HCT116 (cell line): Measurements from ENCODE around the gene CHRNG. TPM values are rescaled to one million over a fixed set of nuclear protein-coding genes. Genes with fewer than 3 reads are reported as not detected.

ENCODE experiments used
- ATAC-seq: fragments of 200-7000 bp; cut with Tn5 transposase; 2 replicates; pipeline ENCODE4 v1.9.1; 2020; ENCODE audit warnings: mild to moderate bottlenecking, moderate library complexity
- BruUV-seq: library from RNA; stranded (reverse); fragments of 400-500 nt; replicated peaks from 2 replicates; lab custom pipeline; 2021; lab: Mats Ljungman, UMichigan
- CTCF ChIA-PET: fragments of 300-600 bp; sonication (Branson Sonifier 250); formaldehyde crosslinking; loops from one replicate; lab custom pipeline; 2021; ENCODE audit warnings: antibody characterized with exemption; lab: Charles Lee
- POLR2A ChIA-PET: fragments of 300-600, 350-600 bp; sonication (Branson Sonifier 250); formaldehyde crosslinking; loops from one replicate; lab custom pipeline; 2021; ENCODE audit warnings: antibody characterized with exemption; lab: Charles Lee
- RAD21 ChIA-PET, 2 experiments: fragments of 300-600 bp; sonication (Branson Sonifier 250); formaldehyde crosslinking; loops; one replicate each; lab custom pipeline; 2023; ENCODE audit warnings: low total read pairs in 2 of 2; ENCODE audit not compliant: uncharacterized antibody in 2 of 2, unreplicated experiment in 2 of 2, low non-redundant PET in 1 of 2; lab: Charles Lee
- DNase-seq: peaks from one replicate; pipeline ENCODE4 v3.0.0-alpha.2; 2010; ENCODE audit warnings: low read depth, low spot score
- H2AFZ ChIP-seq: fragments of 200-600 bp; shearing (Covaris generic), sonication (generic); 2 replicates; pipeline ENCODE4 v1.6.1; 2017; ENCODE audit warnings: low read depth, mixed run types, mixed read lengths, antibody characterized with exemption, low read length; ENCODE audit not compliant: poor library complexity, severe bottlenecking
- H3K27ac ChIP-seq: 2 replicates; pipeline ENCODE4 v1.5.1; 2012; ENCODE audit warnings: low read depth, low read length
- H3K27me3 ChIP-seq: fragments of 200-600 bp; sonication (generic); 2 replicates; pipeline ENCODE4 v1.6.1; 2016; ENCODE audit warnings: mixed run types, low read length, mixed read lengths; ENCODE audit not compliant: insufficient read depth
- H3K36me3 ChIP-seq, 2 experiments: fragments of 200-500 bp in 1 of 2; fragments of 200-600 bp in 1 of 2; sonication (Bioruptor generic) in 1 of 2; sonication (generic) in 1 of 2; 2 replicates each; pipeline versions ENCODE4 v1.5.1 to v1.6.1; 2014 to 2016; ENCODE audit warnings: low read length in 2 of 2, inconsistent platforms in 1 of 2, mixed read lengths in 1 of 2, mixed run types in 1 of 2; ENCODE audit not compliant: insufficient read depth in 2 of 2, control insufficient read depth in 1 of 2
- H3K4me1 ChIP-seq, 2 experiments: fragments of 200-600 bp in 1 of 2; sonication (generic) in 1 of 2; 2 replicates each; pipeline versions ENCODE4 v1.5.1 to v1.6.1; 2012 to 2017; ENCODE audit warnings: low read length in 2 of 2, inconsistent platforms in 1 of 2, mild to moderate bottlenecking in 1 of 2, mixed read lengths in 1 of 2, mixed run types in 1 of 2, moderate library complexity in 1 of 2; ENCODE audit not compliant: insufficient read depth in 2 of 2, control insufficient read depth in 1 of 2
- H3K4me2 ChIP-seq: fragments of 200-600 bp; sonication (generic); 2 replicates; pipeline ENCODE4 v1.6.1; 2017; ENCODE audit warnings: mixed run types, low read length, mixed read lengths
- H3K4me3 ChIP-seq, 2 experiments: fragments of 200-600 bp in 1 of 2; sonication (generic) in 1 of 2; replicated peaks in 1 of 2; 2 replicates each; pipeline ENCODE4 v1.5.1; 2011 to 2016; ENCODE audit warnings: low read length in 2 of 2, control low read depth in 1 of 2, low read depth in 1 of 2, mild to moderate bottlenecking in 1 of 2, mixed read lengths in 1 of 2, mixed run types in 1 of 2
- H3K79me2 ChIP-seq: fragments of 200-600 bp; sonication (generic); 2 replicates; pipeline ENCODE4 v1.6.1; 2017; ENCODE audit warnings: mild to moderate bottlenecking, mixed run types, low read length, moderate library complexity, mixed read lengths; ENCODE audit not compliant: insufficient read depth
- H3K9ac ChIP-seq: fragments of 200-600 bp; sonication (generic); 2 replicates; pipeline ENCODE4 v1.6.1; 2016; ENCODE audit warnings: low read length, mixed read lengths
- H3K9me2 ChIP-seq: fragments of 200-600 bp; sonication (generic), shearing (Covaris generic); 2 replicates; pipeline ENCODE4 v1.6.1; 2017; ENCODE audit warnings: mixed run types, mild to moderate bottlenecking, moderate library complexity; ENCODE audit not compliant: insufficient read depth
- H3K9me3 ChIP-seq, 2 experiments: fragments of 200-500 bp in 1 of 2; fragments of 200-600 bp in 1 of 2; sonication (Bioruptor generic) in 1 of 2; sonication (generic) in 1 of 2; 2 replicates each; pipeline ENCODE4 v1.6.1; 2014 to 2017; ENCODE audit warnings: low read length in 2 of 2, mixed read lengths in 2 of 2, inconsistent platforms in 1 of 2, low read depth in 1 of 2, mild to moderate bottlenecking in 1 of 2, mixed run types in 1 of 2, moderate library complexity in 1 of 2; ENCODE audit not compliant: control insufficient read depth in 1 of 2, insufficient read depth in 1 of 2
- H4K20me1 ChIP-seq: fragments of 200-600 bp; sonication (generic), shearing (Covaris generic); 2 replicates; pipeline ENCODE4 v1.6.1; 2017; ENCODE audit warnings: mixed run types, mild to moderate bottlenecking, moderate library complexity; ENCODE audit not compliant: insufficient read depth
- ATF3 ChIP-seq: IDR thresholded peaks from 2 replicates; pipeline ENCODE4 v1.6.1; 2012
- CTCF ChIP-seq, 3 experiments: fragments of 200-600 bp in 1 of 3; sonication (generic) in 1 of 3; IDR thresholded peaks in 2 of 3; conservative IDR thresholded peaks in 1 of 3; 2 replicates each; pipeline ENCODE4 v1.5.1; 2012 to 2017; ENCODE audit warnings: low read depth in 2 of 3, low read length in 2 of 3, antibody characterized with exemption in 1 of 3, borderline replicate concordance in 1 of 3, control low read depth in 1 of 3, mild to moderate bottlenecking in 1 of 3, mixed read lengths in 1 of 3, mixed run types in 1 of 3, moderate library complexity in 1 of 3; ENCODE audit not compliant: insufficient read depth in 1 of 3
- ELF1 ChIP-seq: IDR thresholded peaks from 2 replicates; pipeline ENCODE4 v1.6.1; 2012; ENCODE audit warnings: low read depth, borderline replicate concordance
- EZH2phosphoT487 ChIP-seq: fragments of 200-600 bp; IDR thresholded peaks from 2 replicates; pipeline ENCODE4 v1.6.1; 2018; ENCODE audit warnings: antibody characterized with exemption, borderline replicate concordance
- FOSL1 ChIP-seq: IDR thresholded peaks from 2 replicates; pipeline ENCODE4 v1.6.1; 2012; ENCODE audit warnings: low read depth
- JUND ChIP-seq: IDR thresholded peaks from 2 replicates; pipeline ENCODE4 v1.6.1; 2012
- MAX ChIP-seq: IDR thresholded peaks from 2 replicates; pipeline ENCODE4 v1.6.1; 2012
- REST ChIP-seq: IDR thresholded peaks from 2 replicates; pipeline ENCODE4 v1.6.1; 2012; ENCODE audit warnings: low read depth
- SP1 ChIP-seq: IDR thresholded peaks from 2 replicates; pipeline ENCODE4 v1.6.1; 2012; ENCODE audit warnings: low read depth
- TCF7L2 ChIP-seq: IDR thresholded peaks from 2 replicates; pipeline ENCODE4 v1.7.0; 2011; ENCODE audit warnings: borderline replicate concordance, inconsistent platforms; ENCODE audit not compliant: insufficient read depth, insufficient read length; ENCODE audit errors: extremely low read depth
- ZNF274 ChIP-seq: fragments of 200-500 bp; sonication (Bioruptor generic); IDR thresholded peaks from 2 replicates; pipeline ENCODE4 v1.6.1; 2014; ENCODE audit warnings: mild to moderate bottlenecking, low read depth, low read length, inconsistent platforms
- intact Hi-C: fragments of 100-400 bp; cut with micrococcal nuclease; formaldehyde crosslinking; loops from 2 replicates; pipeline ENCODE4 v1.10.0; 2022
- total RNA-seq: library from RNA; stranded (reverse); gene quantifications from one replicate; pipeline ENCODE4 v1.2.1, GENCODE V29; 2021; ENCODE audit not compliant: unreplicated experiment

Gene CHRNG
- total RNA-seq, 1 experiment from 2014 or later, result not detected

- H3K27me3 ChIP-seq, result no peaks in the 10 kb centered on the region
- intact Hi-C loops, result no loop called here
- TF ChIP-seq CTCF (IDR thresholded peaks at IDR 0.05 in 2 of 3, conservative IDR thresholded peaks at IDR 0.05 in 1 of 3; ENCODE audit: borderline replicate concordance in 1 of 3, insufficient read depth in 1 of 3, low read depth in 2 of 3, low read length in 2 of 3) (no peak), ZNF274 (no peak), MAX (no peak), TCF7L2 (no peak)
- H3K79me2 ChIP-seq, result no peaks in the 10 kb centered on the region
- H2AFZ ChIP-seq, result no peak overlapping the region
- RAD21 ChIA-PET, result no interaction called here
- H3K4me1 ChIP-seq, result no peaks in the 10 kb centered on the region
- H3K9me3 ChIP-seq, result no peaks in the 10 kb centered on the region
- ATAC-seq (no peak), DNase-seq (no peak)
- no peaks in the 10 kb centered on the region for H3K9me2 ChIP-seq
- POLR2A ChIA-PET, result no interaction called here
- no peak overlapping the region for H3K27ac ChIP-seq
- H3K4me3 ChIP-seq, result no peak overlapping the region
- H3K36me3 ChIP-seq, result no peaks in the 10 kb centered on the region; a peak in 2 of 4 replicates
- no peak overlapping the region for H3K9ac ChIP-seq
- BruUV-seq, result no TSS peak
- no peaks in the 10 kb centered on the region for H4K20me1 ChIP-seq
- CTCF ChIA-PET, result no interaction called here
- H3K4me2 ChIP-seq, result no peak overlapping the region
Measured at GRCh38 chr2:232581725-232582124, 42.2 kb downstream of the CHRNG start.

- Histone ChIP-seq H2AFZ (no peak overlapping the region), H3K9me3 (no peaks in the 10 kb centered on the region), H3K27me3 (no peaks in the 10 kb centered on the region), H3K4me1 (peaks cover 5 to 8% of the 10 kb centered on the region in 2 experiments; a peak in 3 of 4 replicates), H3K4me2 (no peak overlapping the region), H3K4me3 (no peak overlapping the region), H3K27ac (no peak overlapping the region), H3K9me2 (no peaks in the 10 kb centered on the region), H3K36me3 (no peaks in the 10 kb centered on the region; a peak in 2 of 4 replicates), H3K79me2 (no peaks in the 10 kb centered on the region), H4K20me1 (no peaks in the 10 kb centered on the region), H3K9ac (no peak overlapping the region)
- ATAC-seq, result no peak
- intact Hi-C loops, result no loop called here
- ChIA-PET RAD21 (no interaction called here), POLR2A (no interaction called here), CTCF (no interaction called here)
- no TSS peak for BruUV-seq
- TF ChIP-seq ELF1, result no peak
- no peak for TF ChIP-seq FOSL1
- TF ChIP-seq EZH2phosphoT487, result no peak
- no peak for TF ChIP-seq CTCF (IDR thresholded peaks at IDR 0.05 in 2 of 3, conservative IDR thresholded peaks at IDR 0.05 in 1 of 3; ENCODE audit: borderline replicate concordance in 1 of 3, insufficient read depth in 1 of 3, low read depth in 2 of 3, low read length in 2 of 3)
- no peak for TF ChIP-seq SP1
- TF ChIP-seq REST, result no peak
- no peak for TF ChIP-seq ATF3
- TF ChIP-seq JUND, result no peak
- no peak for DNase-seq
Measured at GRCh38 chr2:232584238-232584637, 44.7 kb downstream of the CHRNG start.
